CD4-positive, alpha-beta T cell treated with Interferon alpha-2 for 1 hour (primary cell): ENCODE measurements around the gene INPP4B.
A peak's percentile ranks its signal among the peaks of the same experiment; 100 is the strongest.

Source experiments
- DNase-seq, 2 donors: peaks; one replicate each; pipeline ENCODE4 v3.0.0-alpha.2; 2020 to 2022

INPP4B gene

DNA sequence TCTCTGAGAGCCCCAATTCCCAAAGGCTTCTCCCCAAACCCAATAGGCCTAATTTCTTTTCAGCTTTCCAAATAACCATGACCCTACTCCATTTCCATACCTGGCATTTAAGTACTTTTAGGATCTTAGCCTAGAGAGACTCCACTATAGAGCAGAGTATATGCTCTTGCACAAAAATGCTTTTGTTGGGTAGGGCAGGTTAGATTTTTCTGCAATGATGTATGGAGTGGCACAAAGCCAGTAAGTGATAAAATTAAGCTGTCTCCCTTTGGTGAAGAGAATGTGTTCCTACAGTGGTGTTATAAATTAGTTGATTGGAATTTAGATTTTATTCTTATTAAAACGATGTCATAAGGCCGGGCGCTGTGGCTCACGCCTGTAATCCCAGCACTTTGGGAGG, 124.9 kb downstream of the INPP4B start:
- DNase-seq: no peak

DNA sequence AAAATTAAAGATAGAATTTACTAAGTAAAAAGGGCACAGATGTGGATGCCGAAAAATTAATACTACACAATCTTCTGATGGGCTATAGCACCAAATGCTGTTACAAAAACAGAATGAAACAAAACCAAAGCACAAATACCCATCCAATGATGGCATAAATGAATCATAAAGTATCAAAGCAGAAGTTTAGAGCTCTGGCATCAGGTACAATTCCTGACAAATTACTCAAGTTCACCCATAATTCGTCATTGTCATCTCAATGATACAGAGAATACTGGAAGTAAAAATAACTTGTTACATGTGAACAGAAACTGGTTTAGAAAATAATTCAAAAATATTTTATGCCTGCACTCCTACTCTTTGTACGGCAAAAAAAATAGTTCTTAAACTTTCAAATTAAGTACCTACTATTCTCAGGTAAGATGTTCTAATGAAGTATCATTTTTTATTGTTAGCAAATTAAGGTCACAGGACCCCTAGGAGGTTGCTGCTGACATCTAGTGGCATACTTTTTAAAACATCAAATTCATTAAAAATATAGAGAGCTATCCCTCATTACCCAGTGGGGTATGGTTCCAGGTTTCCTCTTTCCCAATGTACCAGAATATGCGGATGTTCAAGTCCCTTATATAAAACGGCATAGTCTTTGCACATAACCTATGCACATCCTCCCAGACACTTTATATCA, 126.1 kb downstream of the INPP4B start:
- DNase-seq: peak in 1 of 2 donors; percentile 63

GRCh38 chr4:142718981-142719380, 127.1 kb downstream of the INPP4B start:
- DNase-seq: no peak

DNA sequence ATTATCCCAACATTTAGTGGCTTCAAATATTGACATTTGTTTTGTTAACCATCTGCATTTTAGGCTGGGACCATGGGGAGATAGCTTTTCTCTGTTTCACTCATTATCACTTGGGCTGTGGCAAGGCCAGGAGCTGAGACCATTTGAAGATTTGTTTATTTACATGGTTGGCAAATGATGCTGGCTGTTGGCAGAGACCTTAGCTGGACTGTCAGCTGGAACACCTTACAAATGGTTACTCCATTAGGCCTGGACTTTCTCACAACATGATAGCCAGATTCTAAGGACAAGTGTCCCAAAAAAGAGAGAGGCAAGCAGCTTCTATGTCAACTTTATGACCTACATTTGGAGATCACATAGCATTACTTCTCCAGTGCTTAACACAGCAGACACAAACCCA, 130.4 kb downstream of the INPP4B start:
- no peak for DNase-seq

GRCh38 chr4:142713282-142714030, 132.6 kb downstream of the INPP4B start:
- peak in 1 of 2 donors; percentile 19 for DNase-seq

GRCh38 chr4:142708231-142708630, 137.9 kb downstream of the INPP4B start:
- no peak for DNase-seq

- DNase-seq: no peak
Observed at GRCh38 chr4:142707401-142707800, 138.7 kb downstream of the INPP4B start.

GRCh38 chr4:142706381-142706780, 139.7 kb downstream of the INPP4B start:
- DNase-seq: no peak

GRCh38 chr4:142705820-142706219, 140.3 kb downstream of the INPP4B start:
- DNase-seq: no peak

- DNase-seq: peak; percentile 11 to 59
Observed at GRCh38 chr4:142703694-142704309, 142.3 kb downstream of the INPP4B start.

GRCh38 chr4:142701017-142701416, 145.1 kb downstream of the INPP4B start:
- DNase-seq: no peak

- DNase-seq: peak in 1 of 2 donors; percentile 67
Observed at GRCh38 chr4:142700531-142700930, 145.6 kb downstream of the INPP4B start.

DNA sequence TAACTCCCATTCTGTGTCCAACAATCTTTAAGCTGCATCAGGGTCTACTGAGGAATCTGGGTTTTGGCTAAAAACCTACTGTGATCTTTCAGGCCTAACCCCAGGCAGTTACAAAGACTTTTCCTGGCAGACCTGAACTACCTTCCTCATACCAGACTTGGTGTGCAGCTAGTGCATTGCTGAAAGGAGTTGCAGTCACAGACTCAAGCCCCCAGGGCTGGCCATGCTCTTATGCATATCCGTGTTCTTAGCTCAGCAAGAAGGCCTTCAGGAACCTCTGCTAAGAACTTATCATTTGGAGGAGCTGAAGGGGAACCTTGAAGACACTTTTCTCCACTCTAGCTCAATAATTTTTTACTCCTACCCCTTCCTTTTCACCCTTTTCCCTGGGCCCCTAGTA, 147.5 kb downstream of the INPP4B start:
- DNase-seq: no peak

- DNase-seq: no peak
Observed at GRCh38 chr4:142697928-142698327, 148.2 kb downstream of the INPP4B start.

DNA sequence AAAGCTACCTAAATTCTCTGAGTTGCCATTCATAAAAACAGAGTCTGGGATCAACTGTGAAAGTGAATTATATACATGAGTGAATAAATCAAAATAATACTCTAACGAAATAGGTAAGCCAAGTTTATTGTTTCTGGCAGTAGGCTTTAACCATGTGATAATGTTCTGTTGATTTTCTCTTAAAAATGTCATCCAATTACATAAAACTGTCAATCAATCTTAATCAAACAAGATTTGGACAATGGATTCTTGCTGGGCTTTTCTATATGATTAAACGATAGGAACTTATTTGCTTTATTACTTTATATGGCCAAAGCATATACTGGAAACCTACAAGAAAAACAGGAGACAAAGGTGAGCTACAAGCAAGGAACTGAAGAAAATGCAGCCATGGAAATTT, 148.8 kb downstream of the INPP4B start:
- no peak for DNase-seq

DNA sequence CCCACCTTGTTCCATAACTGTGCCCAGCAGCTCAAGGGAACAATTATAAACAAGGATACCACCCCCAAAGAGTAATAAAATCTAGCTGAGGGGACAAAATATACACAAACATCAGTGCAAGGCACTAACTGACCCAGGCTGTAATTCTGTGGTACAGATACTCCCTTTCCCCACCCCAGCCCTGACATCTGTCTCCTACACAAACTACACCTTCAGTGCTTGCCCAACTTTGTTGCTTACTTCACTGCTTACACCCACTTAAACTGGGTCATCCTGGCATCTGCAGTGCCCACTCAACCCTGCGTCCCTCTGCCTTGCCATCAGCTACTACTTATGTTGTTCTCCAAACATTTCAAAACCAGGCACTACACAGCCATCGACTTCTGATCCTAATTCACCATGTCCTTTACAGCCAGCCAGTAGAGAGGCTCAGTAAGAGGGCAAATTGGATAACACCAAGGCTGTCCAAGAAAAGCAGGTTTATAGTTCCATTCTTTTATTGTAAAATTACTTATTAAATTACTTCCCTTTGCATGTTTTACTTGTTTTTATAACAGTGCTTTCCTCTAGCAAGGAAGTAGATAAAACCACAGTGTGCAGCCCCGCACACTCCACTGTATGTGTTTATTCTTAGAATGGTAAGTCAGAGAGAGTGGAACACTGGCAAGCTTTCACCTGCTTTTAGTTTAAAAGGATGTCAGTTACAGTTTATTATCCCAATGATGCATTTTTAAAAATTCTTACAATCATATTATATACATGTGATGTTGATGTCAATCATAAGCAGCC, 149.6 kb downstream of the INPP4B start:
- peak in 1 of 2 donors; percentile 38 for DNase-seq

GRCh38 chr4:142690406-142691163, 155.5 kb downstream of the INPP4B start:
- no peak for DNase-seq

- no peak for DNase-seq
Observed at GRCh38 chr4:142687547-142688275, 158.4 kb downstream of the INPP4B start.

- no peak for DNase-seq
Observed at GRCh38 chr4:142686081-142686480, 160.0 kb downstream of the INPP4B start.

- no peak for DNase-seq
Observed at GRCh38 chr4:142683997-142684396, 162.1 kb downstream of the INPP4B start.

- no peak for DNase-seq
Observed at GRCh38 chr4:142683503-142683902, 162.6 kb downstream of the INPP4B start.

- no peak for DNase-seq
Observed at GRCh38 chr4:142671516-142671915, 174.6 kb downstream of the INPP4B start.
